Measurements from ENCODE around the gene INPP5E.

INPP5E gene

GRCh38 chr9:136439481-136440408 lies at the start of gene INPP5E:
Gene INPP5E (minus strand): TSS chr9:136439845. CDS start chr9:136439419, 426 bp downstream.
- no peak for DNase-seq

- DNase-seq: peak; percentile 51
Observed at GRCh38 chr9:136488247-136489214, 48.9 kb upstream of the INPP5E start.

DNA sequence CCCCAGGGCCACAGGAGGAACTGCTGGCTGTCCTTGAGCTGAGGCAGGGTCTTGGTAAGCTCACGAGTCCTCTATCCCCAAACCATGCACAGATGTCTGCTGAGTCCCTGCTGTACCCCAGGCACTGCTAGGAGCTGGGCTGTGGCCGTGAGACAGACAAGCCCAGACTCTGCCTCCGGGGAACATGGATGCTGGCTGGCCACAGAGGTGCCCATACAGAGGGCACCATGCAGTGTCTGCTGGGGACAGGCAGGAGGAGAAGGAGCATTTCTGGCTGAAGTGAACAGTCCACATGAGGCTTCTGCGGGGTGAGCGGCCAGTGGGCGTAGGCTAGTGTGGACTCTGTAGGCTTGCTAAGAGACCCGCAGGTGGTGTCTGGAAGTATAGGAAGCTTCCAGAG lies 48.0 kb upstream of the INPP5E start:
- DNase-seq: no peak

DNA sequence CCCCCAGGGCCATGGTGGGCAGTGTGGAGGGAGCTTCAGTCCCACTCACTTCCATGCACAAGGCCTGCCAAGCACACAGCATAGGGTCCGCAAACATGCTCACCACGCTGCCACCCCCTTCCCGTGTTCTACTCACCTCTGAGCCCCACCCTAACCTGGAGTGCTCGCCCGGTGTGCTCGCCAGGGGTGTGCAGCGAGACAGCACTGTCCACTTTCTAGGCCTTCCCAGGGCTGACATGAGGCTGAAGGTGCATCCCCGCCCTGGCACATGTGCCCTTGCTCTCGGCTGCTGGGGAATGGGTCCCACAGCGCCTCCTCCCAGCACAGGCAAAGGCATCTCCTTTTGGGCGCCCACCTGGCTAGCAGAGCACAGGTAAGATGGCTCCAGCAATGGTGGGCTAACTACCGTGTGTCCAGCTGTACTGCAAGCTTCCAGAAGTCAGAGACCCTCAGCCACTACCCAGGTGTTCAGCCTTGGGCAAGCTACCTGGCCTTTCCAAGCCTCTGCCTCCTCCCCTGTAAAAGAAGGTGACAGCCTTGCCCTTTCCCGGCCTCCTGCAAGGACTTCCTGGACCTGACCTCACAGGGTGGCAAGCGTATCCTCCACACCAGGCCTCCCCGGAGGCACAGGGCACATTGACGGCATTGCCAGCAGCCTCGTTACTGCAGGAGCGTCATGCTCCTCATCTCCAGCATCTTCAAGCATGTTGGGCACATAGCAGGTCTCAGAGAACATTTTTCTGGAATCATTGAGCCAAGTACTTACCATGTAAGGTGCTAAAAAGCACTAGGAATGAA lies 47.4 kb upstream of the INPP5E start:
- no peak for DNase-seq

GRCh38 chr9:136486131-136486530 lies 46.5 kb upstream of the INPP5E start:
- DNase-seq: no peak

DNA sequence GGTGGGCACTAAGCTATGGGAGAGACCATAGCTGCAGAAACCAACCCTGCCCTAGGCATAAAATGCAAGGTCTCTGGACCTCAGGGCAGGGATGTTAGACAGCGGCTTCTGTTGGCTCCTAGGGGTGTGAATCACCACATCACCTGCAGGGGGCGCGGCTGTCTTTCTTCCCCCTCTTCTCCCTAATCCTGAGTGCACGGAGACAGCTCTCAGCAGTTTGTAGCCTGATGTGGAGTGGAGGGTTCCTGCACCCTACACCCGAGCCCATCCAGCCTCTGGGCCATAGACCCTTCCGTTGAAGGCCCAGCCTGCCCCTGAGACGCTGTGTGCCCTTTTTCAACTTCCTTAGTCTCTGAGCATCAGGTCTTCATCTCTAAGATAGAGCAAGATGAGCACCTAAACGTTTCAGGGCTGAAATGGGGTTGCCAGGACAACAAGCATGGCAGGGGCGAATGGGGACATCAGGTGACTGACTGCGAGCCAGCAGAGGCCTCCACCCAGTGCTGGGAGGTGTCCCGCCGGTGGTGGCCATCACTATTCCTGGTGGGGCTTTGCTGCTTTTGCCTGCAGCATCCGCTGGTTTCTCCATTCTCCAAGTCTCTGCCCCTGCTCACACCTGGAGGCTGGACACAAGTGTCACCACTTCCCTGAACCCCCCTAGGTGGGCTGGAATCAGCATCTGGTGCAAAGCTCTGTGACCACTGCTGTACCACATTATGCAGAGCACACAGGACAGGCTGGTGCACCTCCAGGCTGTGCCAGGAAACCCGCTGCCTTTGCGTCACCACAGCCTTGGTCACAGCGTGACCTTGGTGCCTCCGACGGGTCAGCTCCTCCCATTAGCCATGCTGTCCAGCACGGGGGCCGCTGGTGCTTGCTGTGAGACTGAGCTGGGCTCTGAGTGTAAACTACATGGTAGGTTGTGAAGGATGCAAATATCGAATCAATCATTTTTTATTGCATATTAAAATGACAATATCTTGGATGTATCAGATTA lies 45.7 kb upstream of the INPP5E start:
- DNase-seq: peak; percentile 48

- DNase-seq: no peak
Observed at GRCh38 chr9:136484153-136485048, 44.8 kb upstream of the INPP5E start.

DNA sequence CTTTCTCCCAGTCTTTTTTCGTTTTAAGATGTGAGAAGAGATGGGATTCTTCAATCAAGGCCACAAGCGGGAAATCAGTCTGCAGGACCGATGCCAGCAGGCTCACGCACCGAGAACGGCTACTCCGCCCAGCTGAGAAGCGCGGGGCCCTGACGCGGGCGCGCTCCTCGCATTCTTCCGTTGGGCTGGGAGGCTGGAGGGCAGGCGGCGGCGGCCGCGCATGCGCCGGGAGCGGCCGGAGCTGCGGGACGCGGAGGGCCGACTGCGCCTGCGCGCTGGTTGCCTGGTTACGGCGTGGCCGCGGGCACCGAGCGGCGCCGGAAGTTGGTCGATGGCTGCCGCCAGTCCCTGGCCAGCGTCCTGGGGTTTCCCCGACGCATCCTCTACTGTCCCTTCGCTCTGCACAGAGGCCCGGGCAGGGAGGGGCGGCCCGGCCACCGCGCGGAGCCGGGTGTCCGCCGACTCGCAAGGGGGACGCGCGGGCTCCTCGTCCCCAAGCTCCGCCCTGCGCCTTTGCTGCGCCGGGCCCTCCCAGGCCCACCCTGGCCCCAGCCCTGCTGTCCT lies 44.0 kb upstream of the INPP5E start:
- DNase-seq: peak; percentile 85

GRCh38 chr9:136482793-136483588 lies 43.3 kb upstream of the INPP5E start, which contains the start of gene SEC16A:
Gene SEC16A (minus strand): TSS chr9:136483040. CDS start chr9:136477615, 5,425 bp downstream.
- DNase-seq: peak; percentile 99

- peak; percentile 2 for DNase-seq
Observed at GRCh38 chr9:136482046-136482792, 42.6 kb upstream of the INPP5E start.

DNA sequence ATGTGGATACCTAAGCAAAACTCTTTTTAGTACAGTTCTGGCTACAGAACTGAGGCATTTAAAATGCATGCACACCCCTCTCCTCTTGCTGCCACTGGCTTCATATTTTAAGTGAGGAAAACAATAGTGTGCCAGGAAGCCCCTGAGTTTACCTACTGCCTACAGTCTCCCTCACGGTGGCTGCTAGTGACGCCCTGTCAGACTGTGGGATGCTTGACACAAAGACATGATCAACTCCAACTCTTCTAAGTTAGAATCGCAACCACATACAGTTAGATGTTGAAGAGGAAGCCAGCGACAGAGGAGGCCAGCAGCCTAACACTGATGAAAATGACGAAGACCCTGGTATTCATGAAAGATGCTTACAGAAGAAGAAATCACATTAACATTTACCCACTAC lies 41.9 kb upstream of the INPP5E start:
- no peak for DNase-seq

DNA sequence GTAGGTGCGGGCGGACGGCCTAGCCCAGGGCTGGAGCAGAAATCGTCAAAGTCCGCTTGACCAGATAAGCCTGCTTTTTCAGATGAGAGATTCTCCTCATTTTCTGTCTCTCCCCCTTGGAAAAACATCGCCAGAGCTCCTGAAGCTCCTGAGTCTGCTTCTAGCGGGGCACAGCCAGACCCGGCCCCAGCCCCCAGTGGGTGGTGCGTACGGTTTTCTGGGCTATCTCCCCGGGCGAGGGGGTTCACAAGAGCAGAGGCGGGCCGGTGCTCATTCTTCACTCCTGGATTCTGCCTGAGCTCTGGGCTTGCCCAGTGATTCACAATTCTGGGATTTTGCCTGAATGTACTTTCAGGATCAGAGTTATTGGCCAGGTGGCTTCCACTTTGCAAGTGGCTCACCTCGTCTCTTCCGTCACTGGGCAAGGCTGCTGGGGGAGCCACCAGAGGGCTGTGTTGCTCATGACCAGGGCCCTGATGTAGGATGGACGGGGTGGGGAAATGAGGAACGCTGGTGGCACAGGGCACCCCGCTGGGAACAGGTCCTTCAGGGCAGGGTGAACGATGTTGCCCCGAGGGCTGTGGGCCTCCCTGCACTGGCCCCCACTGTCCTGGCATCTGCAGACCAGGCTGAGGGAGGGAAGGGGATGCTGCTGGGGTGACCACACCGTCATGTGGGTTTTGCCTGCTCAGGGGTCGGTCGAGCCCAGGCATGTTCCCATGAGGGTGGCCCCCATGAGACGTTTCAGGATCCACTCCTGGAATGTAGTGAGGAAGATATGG lies 36.9 kb upstream of the INPP5E start:
- no peak for DNase-seq

DNA sequence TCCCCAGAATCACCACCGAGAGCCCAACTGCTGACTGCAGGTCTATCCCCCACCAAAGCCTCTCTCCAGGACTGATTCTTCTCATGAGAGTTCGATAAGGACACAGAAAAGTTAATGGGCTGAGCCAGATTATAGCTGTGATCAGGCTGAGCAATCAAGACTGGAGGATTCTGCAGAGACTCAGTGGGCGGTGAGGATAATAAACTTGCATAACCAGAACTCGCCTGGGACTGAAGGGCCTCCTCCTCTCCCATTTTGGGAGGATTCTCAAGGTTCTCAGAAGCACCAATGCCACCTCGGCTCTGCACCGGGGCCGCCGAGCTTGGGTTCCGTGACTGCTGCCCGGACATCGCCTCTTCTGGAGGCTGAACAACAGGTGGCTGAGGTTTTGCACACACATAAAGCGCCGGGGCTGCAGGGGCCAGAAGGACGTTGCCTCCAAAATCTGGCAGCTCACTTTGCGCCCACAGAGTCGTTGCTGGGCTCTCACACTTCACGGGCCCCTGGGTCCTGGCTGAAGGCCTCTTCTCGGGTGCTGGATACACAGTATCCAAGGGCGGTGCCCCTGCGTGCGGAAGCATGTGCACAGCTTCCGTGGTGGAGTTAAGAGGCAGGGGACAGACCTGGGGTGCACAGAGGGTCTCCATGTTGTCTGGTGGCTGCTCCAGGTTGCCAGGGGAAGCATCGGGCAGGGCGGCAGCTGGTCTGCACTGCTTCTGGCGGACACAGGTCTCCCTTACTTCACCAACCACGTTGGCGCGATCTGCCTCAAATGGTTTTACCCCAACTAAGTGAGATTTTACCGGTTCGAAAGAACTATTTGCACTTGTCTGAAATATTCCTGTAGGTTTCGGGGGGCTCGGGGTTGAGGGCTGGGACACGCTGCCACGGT lies 35.6 kb upstream of the INPP5E start:
- no peak for DNase-seq

- no peak for DNase-seq
Observed at GRCh38 chr9:136474021-136474640, 34.5 kb upstream of the INPP5E start.

DNA sequence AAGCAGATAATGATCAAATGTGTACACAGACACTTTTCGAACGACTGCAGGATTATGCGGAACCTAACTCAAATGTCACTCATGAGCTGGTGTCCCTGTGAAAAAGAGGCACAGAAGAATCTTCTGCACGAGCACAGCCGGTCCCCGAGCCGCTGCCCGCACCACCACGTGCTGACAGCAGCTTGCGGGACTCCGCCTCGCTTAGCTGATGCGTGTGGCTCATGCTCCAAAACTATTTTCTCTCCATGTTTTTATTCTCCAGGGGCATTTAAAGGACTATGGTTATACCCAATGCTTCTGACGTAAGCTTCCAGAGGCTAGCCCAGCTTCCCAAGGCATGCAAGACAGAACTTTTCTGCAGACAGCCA lies 33.7 kb upstream of the INPP5E start:
- DNase-seq: no peak
